ENCODE data around the gene MVB12B.

GRCh38 chr9:126295936-126296600, 30.6 kb upstream of the MVB12B start:
- TF ChIP-seq CTCF (IDR thresholded peaks at IDR 0.05; ENCODE audit: insufficient read depth, low read length, poor library complexity, severe bottlenecking) (no peak), EZH2phosphoT487 (conservative IDR thresholded peaks at IDR 0.05; ENCODE audit: low read length) (no peak)

All from SU-DHL-6 (cell line).